Measurements from ENCODE around the gene GRID2. TPM values are rescaled to one million over a fixed set of nuclear protein-coding genes. Genes with fewer than 3 reads are reported as not detected.

Gene GRID2
- total RNA-seq, 1 donor from 2014 or later, result 1.3 TPM

DNA sequence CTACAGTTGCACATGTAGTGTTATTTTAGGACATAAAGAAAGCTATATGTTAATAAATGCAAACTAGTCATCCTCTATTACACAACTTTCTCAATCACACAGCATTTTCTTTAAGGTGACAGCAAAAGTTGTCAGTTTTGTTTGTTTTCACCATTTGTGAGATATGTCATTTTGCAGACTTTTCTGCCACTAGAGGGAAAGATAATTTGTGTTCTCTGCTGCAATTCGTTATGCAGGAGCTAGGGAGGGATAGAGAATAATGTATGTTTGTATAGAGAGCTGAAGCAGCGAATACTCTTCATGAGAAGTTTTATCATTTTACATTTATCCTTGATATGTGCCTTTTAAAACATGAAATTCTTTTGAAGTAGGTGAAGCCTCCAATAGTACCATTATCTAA is 854.2 kb downstream of the GRID2 start:
- H3K4me1 Mint-ChIP-seq, result no peaks in the 10 kb centered on the region
- TF ChIP-seq, protein P1, sequence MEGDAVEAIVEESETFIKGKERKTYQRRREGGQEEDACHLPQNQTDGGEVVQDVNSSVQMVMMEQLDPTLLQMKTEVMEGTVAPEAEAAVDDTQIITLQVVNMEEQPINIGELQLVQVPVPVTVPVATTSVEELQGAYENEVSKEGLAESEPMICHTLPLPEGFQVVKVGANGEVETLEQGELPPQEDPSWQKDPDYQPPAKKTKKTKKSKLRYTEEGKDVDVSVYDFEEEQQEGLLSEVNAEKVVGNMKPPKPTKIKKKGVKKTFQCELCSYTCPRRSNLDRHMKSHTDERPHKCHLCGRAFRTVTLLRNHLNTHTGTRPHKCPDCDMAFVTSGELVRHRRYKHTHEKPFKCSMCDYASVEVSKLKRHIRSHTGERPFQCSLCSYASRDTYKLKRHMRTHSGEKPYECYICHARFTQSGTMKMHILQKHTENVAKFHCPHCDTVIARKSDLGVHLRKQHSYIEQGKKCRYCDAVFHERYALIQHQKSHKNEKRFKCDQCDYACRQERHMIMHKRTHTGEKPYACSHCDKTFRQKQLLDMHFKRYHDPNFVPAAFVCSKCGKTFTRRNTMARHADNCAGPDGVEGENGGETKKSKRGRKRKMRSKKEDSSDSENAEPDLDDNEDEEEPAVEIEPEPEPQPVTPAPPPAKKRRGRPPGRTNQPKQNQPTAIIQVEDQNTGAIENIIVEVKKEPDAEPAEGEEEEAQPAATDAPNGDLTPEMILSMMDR (conservative IDR thresholded peaks at IDR 0.05), result peak; percentile 31
- no peak for DNase-seq (ENCODE audit: low read depth, low spot score)
- no peaks in the 10 kb centered on the region for H3K27me3 Mint-ChIP-seq (ENCODE audit: low read depth)
- H3K4me3 Mint-ChIP-seq, result no peak overlapping the region
- no peaks in the 10 kb centered on the region for H3K9me3 Mint-ChIP-seq
- H3K36me3 Mint-ChIP-seq (ENCODE audit: low read depth), result no peaks in the 10 kb centered on the region
- no peak overlapping the region for H3K27ac Mint-ChIP-seq (ENCODE audit: unreplicated experiment)

DNA sequence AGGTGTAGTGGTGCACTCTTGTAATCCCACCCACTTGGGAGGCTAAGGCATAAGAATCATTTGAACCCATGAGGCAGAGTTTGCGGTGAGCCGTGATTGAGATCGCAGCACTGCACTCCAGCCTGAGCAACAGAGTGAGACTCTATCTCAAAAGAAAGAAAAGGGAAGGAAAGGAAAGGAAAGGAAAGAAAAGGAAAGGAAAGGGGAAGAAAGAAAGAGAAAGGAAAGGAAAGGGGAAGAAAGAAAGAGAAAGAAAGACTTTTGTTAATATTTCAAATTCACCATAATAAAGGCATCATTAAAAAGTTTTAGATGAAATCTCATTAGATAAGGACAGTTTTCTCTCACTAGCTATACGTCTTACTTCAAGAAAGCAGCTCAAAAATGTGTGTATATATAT is 864.3 kb downstream of the GRID2 start:
- H3K27ac Mint-ChIP-seq (ENCODE audit: unreplicated experiment), result no peak overlapping the region

DNA sequence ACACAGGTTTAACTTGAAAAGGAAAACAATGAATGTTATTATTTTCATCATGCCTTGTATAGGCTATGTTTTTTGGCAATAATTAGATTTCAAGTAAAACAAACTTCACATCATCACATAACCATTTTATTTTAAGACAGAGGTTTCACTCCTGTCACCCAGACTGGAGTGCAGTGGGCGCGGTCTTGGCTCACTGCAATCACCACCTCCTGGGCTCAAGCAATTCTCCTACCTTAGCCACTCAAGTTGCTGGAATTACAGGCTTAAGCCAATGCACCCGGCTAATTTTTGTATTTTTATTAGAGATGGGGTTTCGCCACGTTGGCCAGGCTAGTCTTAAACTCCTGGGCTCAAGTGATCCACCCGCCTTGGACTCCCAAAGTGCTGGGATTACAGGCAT is 866.2 kb downstream of the GRID2 start:
- Mint-ChIP-seq H3K4me3 (no peak overlapping the region), H3K27ac (ENCODE audit: unreplicated experiment) (no peak overlapping the region), H3K4me1 (no peaks in the 10 kb centered on the region), H3K27me3 (ENCODE audit: low read depth) (no peaks in the 10 kb centered on the region), H3K9me3 (no peaks in the 10 kb centered on the region), H3K36me3 (ENCODE audit: low read depth) (no peaks in the 10 kb centered on the region)
- no peak for DNase-seq (ENCODE audit: low read depth, low spot score)
- TF ChIP-seq, protein P1 (conservative IDR thresholded peaks at IDR 0.05), result no peak

More for the DNA sequence above, 864.3 kb downstream of the GRID2 start:
- no peak overlapping the region for H3K4me3 Mint-ChIP-seq
- TF ChIP-seq, protein P1 (conservative IDR thresholded peaks at IDR 0.05), result no peak
- no peaks in the 10 kb centered on the region for H3K36me3 Mint-ChIP-seq (ENCODE audit: low read depth)
- no peak for DNase-seq (ENCODE audit: low read depth, low spot score)
- no peaks in the 10 kb centered on the region for H3K27me3 Mint-ChIP-seq (ENCODE audit: low read depth)
- no peaks in the 10 kb centered on the region for H3K4me1 Mint-ChIP-seq
- H3K9me3 Mint-ChIP-seq, result no peaks in the 10 kb centered on the region

DNA sequence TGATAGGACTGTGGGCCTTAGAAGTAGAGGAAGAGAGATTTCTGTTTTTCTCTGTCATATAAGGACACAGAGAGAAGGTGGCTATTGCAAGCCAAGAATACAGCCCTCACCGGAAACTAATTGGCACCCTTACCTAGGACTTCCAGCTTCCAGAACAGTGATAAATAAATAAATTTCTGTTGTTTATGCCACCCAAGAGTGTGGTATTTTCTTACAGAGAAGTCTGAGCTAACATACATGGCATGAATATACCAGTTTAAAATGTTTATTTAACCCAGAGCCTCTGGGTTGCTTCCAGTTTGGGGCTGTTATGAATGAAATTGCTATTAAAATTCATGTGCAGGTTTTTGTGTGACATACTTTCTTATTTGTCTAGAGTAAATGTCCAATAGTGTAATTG is 870.8 kb downstream of the GRID2 start:
- no peak for DNase-seq (ENCODE audit: low read depth, low spot score)
- H3K4me3 Mint-ChIP-seq, result no peak overlapping the region
- no peaks in the 10 kb centered on the region for H3K9me3 Mint-ChIP-seq
- no peaks in the 10 kb centered on the region for H3K27me3 Mint-ChIP-seq (ENCODE audit: low read depth)
- TF ChIP-seq, protein P1 (conservative IDR thresholded peaks at IDR 0.05), result no peak
- H3K27ac Mint-ChIP-seq (ENCODE audit: unreplicated experiment), result no peak overlapping the region
- no peaks in the 10 kb centered on the region for H3K4me1 Mint-ChIP-seq
- H3K36me3 Mint-ChIP-seq (ENCODE audit: low read depth), result no peaks in the 10 kb centered on the region

DNA sequence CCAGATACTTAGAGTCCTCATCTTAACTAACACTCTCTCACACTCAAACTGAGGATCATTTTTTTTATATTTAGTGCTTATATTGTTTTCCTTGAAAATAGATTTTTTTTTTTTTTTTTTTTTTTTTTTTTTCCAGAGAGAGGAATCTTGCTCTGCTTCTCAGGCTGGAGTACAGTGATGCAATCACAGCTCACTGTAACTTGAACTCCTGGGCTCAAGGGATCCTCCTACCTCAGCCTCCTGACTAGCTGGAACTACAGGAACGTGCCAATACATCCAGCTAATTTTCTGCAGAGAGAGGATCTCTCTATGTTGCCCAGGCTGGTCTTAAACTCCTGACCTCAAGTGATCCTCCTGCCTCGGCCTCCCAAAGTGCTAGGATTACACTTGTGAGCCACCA is 874.5 kb downstream of the GRID2 start:
- Mint-ChIP-seq H3K36me3 (ENCODE audit: low read depth) (no peaks in the 10 kb centered on the region), H3K27ac (ENCODE audit: unreplicated experiment) (no peak overlapping the region), H3K4me3 (no peak overlapping the region), H3K27me3 (ENCODE audit: low read depth) (no peaks in the 10 kb centered on the region), H3K4me1 (no peaks in the 10 kb centered on the region), H3K9me3 (peaks cover 1% of the 10 kb centered on the region)
- TF ChIP-seq, protein P1 (conservative IDR thresholded peaks at IDR 0.05), result no peak
- no peak for DNase-seq (ENCODE audit: low read depth, low spot score)

DNA sequence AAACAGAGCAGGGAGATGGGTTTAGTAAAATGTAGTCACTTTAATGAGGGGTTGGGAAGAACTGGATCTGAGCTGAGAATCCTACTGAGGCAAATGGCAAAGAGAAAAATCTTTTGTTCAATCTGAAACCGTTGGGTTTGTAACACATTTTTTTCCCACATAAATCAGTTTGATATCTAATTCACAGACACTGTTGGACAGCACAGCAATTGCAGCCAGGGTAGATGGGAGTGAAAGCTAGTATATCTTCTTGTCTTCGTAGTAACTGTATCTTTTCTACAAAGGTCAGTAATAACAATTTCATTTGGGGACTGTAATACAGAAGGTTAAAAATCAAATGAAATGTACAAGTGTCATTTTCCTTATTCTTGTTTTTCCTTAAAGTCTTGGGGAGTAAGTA is 875.3 kb downstream of the GRID2 start:
- H3K27me3 Mint-ChIP-seq (ENCODE audit: low read depth), result no peaks in the 10 kb centered on the region
- DNase-seq (ENCODE audit: low read depth, low spot score), result no peak
- H3K27ac Mint-ChIP-seq (ENCODE audit: unreplicated experiment), result no peak overlapping the region
- TF ChIP-seq, protein P1 (conservative IDR thresholded peaks at IDR 0.05), result no peak
- H3K4me1 Mint-ChIP-seq, result no peaks in the 10 kb centered on the region
- H3K9me3 Mint-ChIP-seq, result peaks cover 2% of the 10 kb centered on the region
- H3K36me3 Mint-ChIP-seq (ENCODE audit: low read depth), result no peaks in the 10 kb centered on the region
- H3K4me3 Mint-ChIP-seq, result no peak overlapping the region

All from neural crest cell (in vitro differentiated cells).